22Rv1 (cell line): ENCODE measurements around the gene CCDC102B.

Experiments
- ZFX ChIP-seq: fragments of 450-650 bp; IDR thresholded peaks from 2 replicates; pipeline ENCODE4 v1.6.1; 2017; ENCODE audit warnings: antibody characterized with exemption, borderline replicate concordance
- TF ChIP-seq, protein P1 (sequence below): fragments of 450-650 bp; IDR thresholded peaks from 2 replicates; pipeline ENCODE4 v1.5.1; 2017; ENCODE audit warnings: mild to moderate bottlenecking

DNA sequence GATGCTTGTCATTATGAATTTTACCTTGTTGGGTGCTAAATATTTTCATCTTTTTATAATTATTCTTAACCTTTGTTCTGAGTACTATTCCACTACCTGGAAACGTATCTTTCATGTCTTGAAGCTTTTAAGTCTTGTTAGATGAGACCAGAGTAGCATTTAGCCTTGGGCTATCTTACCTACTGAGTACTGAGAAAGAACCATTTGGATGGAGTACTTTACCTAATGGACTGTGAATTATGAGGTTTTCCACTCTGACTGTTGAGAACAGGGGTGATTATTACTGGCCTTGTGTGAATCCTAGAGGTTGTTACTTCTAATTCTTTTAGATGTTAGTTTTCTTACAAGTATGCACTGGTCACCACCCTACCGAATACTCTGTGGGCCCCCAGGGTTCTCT, 63.5 kb downstream of the CCDC102B start:
- TF ChIP-seq, protein P1, sequence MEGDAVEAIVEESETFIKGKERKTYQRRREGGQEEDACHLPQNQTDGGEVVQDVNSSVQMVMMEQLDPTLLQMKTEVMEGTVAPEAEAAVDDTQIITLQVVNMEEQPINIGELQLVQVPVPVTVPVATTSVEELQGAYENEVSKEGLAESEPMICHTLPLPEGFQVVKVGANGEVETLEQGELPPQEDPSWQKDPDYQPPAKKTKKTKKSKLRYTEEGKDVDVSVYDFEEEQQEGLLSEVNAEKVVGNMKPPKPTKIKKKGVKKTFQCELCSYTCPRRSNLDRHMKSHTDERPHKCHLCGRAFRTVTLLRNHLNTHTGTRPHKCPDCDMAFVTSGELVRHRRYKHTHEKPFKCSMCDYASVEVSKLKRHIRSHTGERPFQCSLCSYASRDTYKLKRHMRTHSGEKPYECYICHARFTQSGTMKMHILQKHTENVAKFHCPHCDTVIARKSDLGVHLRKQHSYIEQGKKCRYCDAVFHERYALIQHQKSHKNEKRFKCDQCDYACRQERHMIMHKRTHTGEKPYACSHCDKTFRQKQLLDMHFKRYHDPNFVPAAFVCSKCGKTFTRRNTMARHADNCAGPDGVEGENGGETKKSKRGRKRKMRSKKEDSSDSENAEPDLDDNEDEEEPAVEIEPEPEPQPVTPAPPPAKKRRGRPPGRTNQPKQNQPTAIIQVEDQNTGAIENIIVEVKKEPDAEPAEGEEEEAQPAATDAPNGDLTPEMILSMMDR = no peak
- no peak for TF ChIP-seq ZFX
